Epithelial cell of proximal tubule (primary cell): ENCODE data around the gene C1QTNF6. TPM values are rescaled to one million over a fixed set of nuclear protein-coding genes. Genes with fewer than 3 reads are reported as not detected.
A peak's percentile ranks its signal among the peaks of the same experiment; 100 is the strongest.
"Not testable (repeated sequence)": the region's sequence is repeated elsewhere in the genome, so short reads cannot be mapped to it uniquely, and the experiment has no call there.

Experiments
- DNase-seq: peaks from one replicate; pipeline ENCODE4 v3.0.0-alpha.2; 2011; ENCODE audit warnings: low read depth
- H3K4me3 ChIP-seq: 2 replicates; pipeline ENCODE4 v1.5.1; 2011; ENCODE audit warnings: low read depth, mild to moderate bottlenecking, low read length
- CTCF ChIP-seq: conservative IDR thresholded peaks from 2 replicates; pipeline ENCODE4 v1.5.1; 2012; ENCODE audit warnings: low read depth, mild to moderate bottlenecking, low read length
- total RNA-seq: library from RNA; depleted of rRNA; stranded (reverse); fragments of >200 nt; gene quantifications from 2 replicates; pipeline ENCODE4 v1.2.3, GENCODE V29; 2015

Gene C1QTNF6
- total RNA-seq, 1 donor from 2014 or later: 2.1 TPM

GRCh38 chr22:37171662-37172061 is 16.4 kb downstream of the C1QTNF6 start:
- TF ChIP-seq CTCF: no peak
- DNase-seq: no peak
- no peak overlapping the region for H3K4me3 ChIP-seq

- not testable (repeated sequence) for H3K4me3 ChIP-seq, DNase-seq
Measured at GRCh38 chr22:37170689-37171405, 17.2 kb downstream of the C1QTNF6 start.

- H3K4me3 ChIP-seq: no peak overlapping the region
- TF ChIP-seq CTCF: no peak
- no peak for DNase-seq
Measured at GRCh38 chr22:37169947-37170688, 17.9 kb downstream of the C1QTNF6 start.

GRCh38 chr22:37169406-37169805 is 18.6 kb downstream of the C1QTNF6 start:
- H3K4me3 ChIP-seq: no peak overlapping the region
- no peak for DNase-seq
- no peak for TF ChIP-seq CTCF

GRCh38 chr22:37167981-37168647 is 19.9 kb downstream of the C1QTNF6 start:
- DNase-seq: no peak
- H3K4me3 ChIP-seq: no peak overlapping the region
- TF ChIP-seq CTCF: no peak

GRCh38 chr22:37167176-37167980 is 20.7 kb downstream of the C1QTNF6 start:
- no peak overlapping the region for H3K4me3 ChIP-seq
- DNase-seq: no peak
- no peak for TF ChIP-seq CTCF

- no peak overlapping the region for H3K4me3 ChIP-seq
- peak; percentile 92 for TF ChIP-seq CTCF
- DNase-seq: no peak
Measured at GRCh38 chr22:37166675-37167066, 21.4 kb downstream of the C1QTNF6 start.
